RPMI8226 (cell line): ENCODE measurements around the gene ARTN.

Source experiments
- DNase-seq: peaks from one replicate; pipeline ENCODE4 v3.0.0-alpha.2; 2015

ARTN gene, protein sequence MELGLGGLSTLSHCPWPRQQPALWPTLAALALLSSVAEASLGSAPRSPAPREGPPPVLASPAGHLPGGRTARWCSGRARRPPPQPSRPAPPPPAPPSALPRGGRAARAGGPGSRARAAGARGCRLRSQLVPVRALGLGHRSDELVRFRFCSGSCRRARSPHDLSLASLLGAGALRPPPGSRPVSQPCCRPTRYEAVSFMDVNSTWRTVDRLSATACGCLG

DNA sequence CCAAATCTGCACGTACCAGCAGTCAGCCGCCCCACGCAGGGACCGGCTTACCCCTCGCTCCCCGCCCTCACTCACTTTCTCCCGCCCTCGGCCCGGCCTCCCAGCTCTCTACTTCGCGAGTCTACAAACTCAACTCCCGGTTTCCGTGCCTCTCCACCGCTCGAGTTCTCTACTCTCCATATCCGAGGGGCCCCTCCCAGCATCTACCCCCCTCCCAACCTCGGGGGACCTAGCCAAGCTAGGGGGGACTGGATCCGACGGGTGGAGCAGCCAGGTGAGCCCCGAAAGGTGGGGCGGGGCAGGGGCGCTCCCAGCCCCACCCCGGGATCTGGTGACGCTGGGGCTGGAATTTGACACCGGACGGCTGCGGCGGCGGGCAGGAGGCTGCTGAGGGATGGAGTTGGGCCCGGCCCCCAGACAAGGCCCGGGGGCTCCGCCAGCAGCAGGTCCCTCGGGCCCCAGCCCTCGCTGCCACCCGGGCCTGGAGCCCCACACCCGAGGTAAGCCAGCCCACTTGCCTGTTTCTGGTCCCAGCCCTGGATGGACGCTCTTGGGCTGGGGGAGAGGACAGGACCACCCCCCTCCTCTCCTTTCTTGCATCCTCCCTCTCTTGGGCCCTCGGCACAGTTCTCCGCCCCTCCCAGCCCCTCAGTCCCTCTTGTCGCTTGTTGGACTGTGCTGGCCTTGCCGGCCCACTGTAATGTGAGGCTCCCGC lies at the start of gene ARTN:
Gene ARTN, plus strand, starts transcription at position 416 of the 715 bp plus-strand sequence. CDS start 1,856 bp downstream, outside the sequence.
- DNase-seq: no peak

DNA sequence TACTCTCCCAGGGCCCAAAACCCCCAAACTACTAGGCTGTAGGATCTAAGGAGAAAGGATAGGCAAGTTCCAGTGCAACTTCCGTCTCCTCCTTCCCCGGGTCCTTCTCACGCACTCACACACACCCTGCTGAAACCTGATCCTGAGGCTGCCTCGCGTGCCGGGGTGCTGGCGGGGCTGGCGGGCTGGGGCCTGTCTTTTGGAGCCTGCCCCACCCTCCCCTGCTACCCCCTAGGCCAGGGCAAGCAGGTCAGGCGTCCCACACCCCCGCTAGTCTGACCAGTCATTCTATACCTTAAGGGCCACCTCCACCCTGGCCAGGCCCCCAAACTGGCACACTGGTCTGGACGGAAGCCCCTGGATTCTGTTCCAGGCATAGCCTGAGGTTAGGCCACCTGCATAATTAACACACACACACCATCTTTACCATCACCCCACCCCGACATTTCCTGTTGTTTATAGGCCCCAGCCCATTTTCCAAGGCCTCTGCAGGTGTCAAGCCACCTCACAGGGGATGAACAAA lies 48.3 kb upstream of the ARTN start:
- DNase-seq: no peak

DNA sequence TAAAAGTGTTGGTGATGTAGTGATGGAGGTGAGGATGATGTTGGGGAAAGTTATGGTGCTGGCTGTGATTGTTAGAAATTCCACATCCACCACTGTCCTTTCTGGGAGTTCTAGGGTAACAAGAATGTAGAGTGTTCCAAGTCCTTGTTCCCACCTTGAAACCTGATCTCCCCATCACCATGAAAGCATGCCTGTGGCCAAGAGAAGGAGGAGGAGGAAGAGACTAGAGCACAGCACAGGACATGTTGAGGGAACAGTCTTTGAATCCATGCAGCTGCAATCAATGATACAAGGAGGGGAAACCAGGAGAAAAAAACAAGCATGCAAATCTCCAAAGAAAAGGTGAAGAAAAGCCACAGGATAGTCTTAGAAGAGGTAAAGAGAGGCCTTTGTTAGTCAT lies 45.9 kb upstream of the ARTN start:
- no peak for DNase-seq

DNA sequence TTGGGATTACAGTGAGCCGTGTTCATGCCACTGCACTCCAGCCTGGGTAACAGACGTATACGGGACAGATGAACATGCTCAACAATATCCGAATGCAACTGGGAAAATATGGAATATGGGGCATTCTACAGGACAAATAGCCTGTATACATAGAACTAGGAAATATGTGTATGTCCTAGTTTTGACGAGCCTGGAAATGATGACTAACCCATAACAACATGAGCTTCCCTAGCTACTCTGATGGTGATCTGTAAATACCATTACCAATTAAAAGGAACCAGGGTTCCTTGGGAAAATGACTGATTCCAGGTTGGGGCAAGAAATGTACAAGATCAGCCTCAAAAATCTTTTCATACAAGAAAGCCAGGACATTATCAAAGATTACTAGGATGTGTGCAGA lies 42.8 kb upstream of the ARTN start:
- no peak for DNase-seq

DNA sequence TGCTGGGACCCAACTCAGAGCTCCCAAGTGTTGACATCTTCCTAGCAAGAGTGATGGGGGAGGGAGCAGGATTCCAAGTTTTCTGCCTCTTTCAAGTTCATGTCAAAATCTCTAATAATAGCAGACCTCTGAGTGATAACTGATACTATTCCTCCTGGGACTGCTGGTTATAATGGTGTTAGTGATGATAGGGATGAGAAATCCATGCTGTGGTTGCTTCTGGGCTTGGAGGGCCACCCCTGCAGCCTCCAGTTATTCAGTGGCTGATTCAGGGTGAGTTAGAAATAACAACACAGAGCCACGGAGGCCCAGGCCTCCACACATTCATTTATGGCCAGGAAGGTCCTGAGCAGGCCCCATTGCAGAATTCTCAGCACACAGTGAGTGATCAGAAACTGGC lies 40.6 kb upstream of the ARTN start:
- no peak for DNase-seq

- DNase-seq: no peak
Observed at GRCh38 chr1:43898981-43899380, 34.6 kb upstream of the ARTN start.

- no peak for DNase-seq
Observed at GRCh38 chr1:43900386-43900785, 33.2 kb upstream of the ARTN start.

DNA sequence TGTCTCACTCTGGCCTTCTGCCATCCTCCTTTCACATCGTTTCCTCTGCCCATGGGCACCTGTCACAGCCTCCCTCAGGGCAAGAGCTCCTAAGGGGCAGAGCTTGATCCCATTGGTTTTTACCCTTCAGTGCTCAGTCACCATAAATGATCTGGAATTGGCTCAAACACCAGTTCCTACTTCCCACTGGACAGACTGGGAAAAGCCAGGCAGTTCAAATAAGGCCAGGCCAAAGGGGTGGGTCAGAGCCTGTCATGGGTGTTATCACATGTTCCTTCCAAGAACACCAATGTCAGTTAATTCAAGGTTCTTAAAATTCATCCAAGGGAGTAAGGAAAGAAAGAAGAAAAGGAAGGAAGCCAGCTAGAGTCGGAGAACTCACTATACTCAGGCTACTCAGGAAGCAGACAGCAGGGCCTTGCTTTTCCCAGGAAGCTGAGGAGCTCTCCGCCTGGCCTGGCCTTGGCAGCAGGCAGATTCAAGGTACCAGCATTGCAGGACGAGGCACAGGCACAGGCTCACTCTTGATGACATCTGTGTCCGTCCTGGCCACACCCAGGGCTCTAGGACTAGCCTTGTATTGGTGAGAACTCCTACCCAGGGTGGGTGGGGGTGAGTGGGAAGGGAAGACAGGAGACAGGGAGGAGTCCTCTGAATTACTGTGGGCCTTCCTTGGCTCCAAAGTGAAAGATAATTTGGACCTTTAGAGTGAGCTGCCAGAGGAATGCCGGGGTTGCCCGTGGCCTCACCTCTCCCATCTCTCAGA lies 32.2 kb upstream of the ARTN start:
- no peak for DNase-seq

GRCh38 chr1:43902058-43902831 lies 31.4 kb upstream of the ARTN start:
- no peak for DNase-seq

DNA sequence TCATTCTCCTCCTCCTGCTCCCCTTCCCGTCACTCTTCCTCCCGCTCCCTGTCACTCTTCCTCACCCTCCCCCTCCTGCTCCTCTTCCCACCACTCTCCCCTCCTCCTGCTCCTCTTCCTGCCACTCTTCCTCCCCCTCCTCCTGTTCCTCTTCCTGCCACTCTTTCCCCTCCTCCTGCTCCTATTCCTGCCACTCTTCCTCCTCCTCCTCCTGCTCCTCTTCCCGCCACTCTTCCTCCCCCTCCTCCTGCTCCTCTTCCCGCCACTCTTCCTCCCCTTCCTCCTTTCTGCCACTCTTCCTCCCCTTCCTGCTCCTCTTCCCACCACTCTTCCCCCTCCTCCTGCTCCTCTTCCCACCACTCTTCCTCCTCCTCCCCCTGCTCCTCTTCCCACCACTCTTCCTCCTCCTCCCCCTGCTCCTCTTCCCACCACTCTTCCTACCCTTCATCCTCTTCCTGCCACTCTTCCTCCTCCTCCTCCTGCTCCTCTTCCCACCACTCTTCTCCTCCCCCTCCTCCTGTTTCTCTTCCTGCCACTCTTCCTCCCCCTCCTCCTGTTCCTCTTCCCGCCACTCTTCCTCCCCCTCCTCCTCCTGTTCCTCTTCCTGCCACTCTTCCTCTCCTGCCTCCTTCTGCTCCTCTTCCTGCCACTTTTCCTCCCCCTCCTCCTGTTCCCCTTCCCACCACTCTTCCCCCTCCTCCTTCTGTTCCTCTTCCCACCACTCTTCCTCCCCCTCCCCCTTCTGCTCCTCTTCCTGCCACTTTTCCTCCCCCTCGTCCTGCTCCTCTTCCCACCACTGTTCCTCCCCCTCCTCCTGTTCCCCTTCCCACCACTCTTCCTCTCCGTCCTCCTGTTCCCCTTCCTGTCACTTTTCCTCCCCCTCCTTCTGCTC lies 28.7 kb upstream of the ARTN start:
- no peak for DNase-seq

DNA sequence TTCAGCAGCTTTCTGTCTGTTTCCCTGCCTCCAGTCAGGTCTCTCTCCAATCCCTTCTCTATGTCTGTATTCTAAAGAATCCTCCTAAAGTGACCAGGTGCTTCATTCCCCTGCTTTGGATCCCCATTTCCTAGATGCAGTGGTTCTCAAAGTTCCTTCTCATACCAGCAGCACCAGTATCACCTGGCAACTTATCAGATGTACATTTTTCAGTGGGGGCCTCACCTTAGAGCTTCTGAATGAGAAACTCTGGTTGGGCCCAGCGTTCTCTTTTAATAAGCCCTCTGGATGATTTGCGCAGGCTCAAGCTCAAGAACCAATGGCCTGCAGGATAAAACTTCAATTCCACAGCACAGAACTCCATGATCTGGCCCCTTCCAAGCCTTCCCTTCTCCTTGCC lies 25.4 kb upstream of the ARTN start:
- no peak for DNase-seq

- no peak for DNase-seq
Observed at GRCh38 chr1:43908858-43909257, 24.7 kb upstream of the ARTN start.

DNA sequence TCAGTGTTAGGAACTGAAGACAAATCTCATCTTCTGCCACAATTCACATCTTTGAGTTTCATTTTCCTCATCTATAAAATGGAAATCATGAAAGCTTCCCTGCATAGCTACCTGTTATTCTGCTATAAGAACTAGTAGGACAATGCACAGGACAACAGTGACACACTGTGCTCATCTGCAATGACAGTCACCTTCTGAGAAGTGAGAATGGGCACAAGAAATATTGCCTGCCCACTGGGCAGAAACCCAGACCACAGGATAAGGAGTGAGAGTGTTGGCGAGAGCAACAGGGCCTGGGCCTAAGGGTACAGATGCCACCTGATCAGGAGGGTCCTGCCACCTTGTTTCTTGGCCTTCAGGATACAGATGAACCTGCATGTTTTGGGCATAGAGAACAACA lies 23.3 kb upstream of the ARTN start:
- peak; percentile 24 for DNase-seq

- no peak for DNase-seq
Observed at GRCh38 chr1:43912607-43913006, 21.0 kb upstream of the ARTN start.

- no peak for DNase-seq
Observed at GRCh38 chr1:43913051-43913501, 20.5 kb upstream of the ARTN start.

- DNase-seq: no peak
Observed at GRCh38 chr1:43913666-43914360, 19.8 kb upstream of the ARTN start.

DNA sequence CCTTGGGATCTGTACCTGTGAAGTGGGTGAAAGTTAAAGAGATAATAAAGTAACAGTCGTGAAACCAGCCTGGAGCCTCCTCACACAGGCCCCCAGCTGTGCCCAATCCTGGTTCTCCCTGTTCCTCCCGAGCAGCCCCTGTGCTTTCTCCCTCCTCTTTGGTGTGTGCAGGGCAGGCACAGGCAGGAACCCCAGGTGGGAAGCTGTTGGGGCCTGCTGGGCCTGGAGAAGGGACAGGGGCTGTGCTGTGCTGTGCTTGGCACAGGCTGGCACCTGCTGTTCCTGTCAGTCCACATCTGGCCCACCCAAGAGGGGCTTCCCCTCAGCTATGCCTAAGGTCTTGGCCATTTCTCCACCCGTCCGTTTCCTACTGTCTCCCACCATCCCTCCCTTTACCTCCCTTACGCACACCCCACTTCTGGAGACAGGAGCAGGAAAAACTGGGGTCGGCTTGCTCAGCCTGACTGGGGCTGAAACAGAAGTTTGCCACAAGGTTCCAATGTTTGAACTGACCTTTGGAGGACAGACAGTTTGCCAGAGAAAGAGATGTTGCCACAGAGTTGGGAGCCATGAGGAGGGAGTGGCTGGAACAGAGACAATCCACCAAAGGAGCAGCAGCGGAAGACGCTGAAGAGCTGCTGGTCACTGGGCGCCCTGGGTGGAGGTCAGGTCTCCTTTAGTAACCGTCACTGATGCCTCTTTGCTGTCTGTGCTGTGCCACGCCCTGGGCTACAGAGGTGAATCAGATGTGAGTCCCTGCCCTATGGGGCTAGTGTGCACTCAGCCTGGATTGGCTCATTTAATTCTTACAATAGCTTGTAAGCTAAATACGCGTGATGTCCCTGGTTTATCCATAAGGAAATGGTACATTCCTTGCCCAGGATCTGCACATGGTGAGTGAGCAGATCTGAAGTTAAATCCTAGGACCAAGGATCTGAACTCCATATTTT lies 18.8 kb upstream of the ARTN start:
- DNase-seq: no peak

DNA sequence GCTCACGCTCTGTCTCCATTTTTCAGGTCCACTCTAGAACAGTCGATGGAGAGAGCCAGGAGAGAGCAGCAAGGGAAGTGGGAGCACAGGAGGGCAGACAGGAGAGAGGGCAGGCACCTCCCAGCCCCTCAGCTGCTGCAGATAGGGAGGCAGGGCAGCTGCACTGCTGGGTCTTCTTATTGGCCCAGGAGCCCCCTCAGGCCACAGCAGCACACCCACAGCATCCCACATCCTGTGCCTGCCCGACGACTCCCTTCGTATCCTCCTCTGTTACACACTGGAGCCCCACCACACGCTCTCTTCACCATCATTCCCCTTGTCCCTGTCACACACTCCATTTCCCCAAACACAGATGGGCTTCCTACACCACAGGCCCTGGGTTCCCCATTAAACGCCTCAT lies 13.7 kb upstream of the ARTN start:
- DNase-seq: no peak

DNA sequence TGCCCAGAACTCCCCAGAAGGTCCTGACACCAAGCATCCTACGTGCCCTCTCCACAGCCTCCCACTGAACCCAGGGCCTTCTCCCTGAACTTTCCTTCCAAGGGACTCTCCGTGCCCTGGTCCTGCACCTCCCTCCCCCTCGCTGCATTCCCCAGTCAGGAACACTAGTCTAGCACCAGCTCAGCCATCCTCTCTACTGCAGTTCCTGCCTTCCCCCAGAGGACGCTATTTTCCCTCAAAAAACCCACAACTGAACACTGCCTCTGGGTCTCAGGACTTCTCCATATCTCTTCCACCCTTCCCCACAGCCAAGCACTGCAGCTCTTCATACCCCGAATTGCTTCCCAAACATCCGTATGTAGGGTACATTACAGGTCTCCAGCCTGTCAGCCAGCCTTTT lies 12.6 kb upstream of the ARTN start:
- no peak for DNase-seq

- no peak for DNase-seq
Observed at GRCh38 chr1:43924516-43924915, 9.1 kb upstream of the ARTN start.
